Chondrocyte (in vitro differentiated cells): ENCODE data around the gene AKAP13. TPM values are rescaled to one million over a fixed set of nuclear protein-coding genes. Genes with fewer than 3 reads are reported as not detected.

Experiments
- DNase-seq: peaks from one replicate; pipeline ENCODE4 v3.0.0; 2021; ENCODE audit warnings: mixed read lengths, low spot score
- H3K27ac Mint-ChIP-seq: one replicate; pipeline ENCODE4 v1.8.0; 2021; ENCODE audit warnings: mild to moderate bottlenecking, moderate library complexity, mixed read lengths; ENCODE audit not compliant: unreplicated experiment
- H3K27me3 Mint-ChIP-seq: 2 replicates; pipeline ENCODE4 v1.8.0; 2021; ENCODE audit warnings: low read depth, mixed read lengths
- H3K36me3 Mint-ChIP-seq: 2 replicates; pipeline ENCODE4 v1.8.0; 2021; ENCODE audit warnings: low read depth, mixed read lengths
- H3K4me1 Mint-ChIP-seq: 2 replicates; pipeline ENCODE4 v1.8.0; 2021; ENCODE audit warnings: low read depth, mild to moderate bottlenecking, mixed read lengths
- H3K4me3 Mint-ChIP-seq: one replicate; pipeline ENCODE4 v1.8.0; 2021; ENCODE audit warnings: mild to moderate bottlenecking, moderate library complexity, mixed read lengths; ENCODE audit not compliant: unreplicated experiment
- H3K9me3 Mint-ChIP-seq: 2 replicates; pipeline ENCODE4 v1.8.0; 2021; ENCODE audit warnings: low read depth, mixed read lengths
- CTCF ChIP-seq: fragments of 200-600 bp; sonication (generic); IDR thresholded peaks from 2 replicates; pipeline ENCODE4 v1.5.0; 2021; ENCODE audit warnings: antibody characterized with exemption, mild to moderate bottlenecking, moderate library complexity
- total RNA-seq: library from RNA; stranded (reverse); gene quantifications from 3 replicates; pipeline ENCODE4 v1.2.1, GENCODE V29; 2021

Gene AKAP13
- total RNA-seq, 1 donor from 2014 or later = 80.6 TPM

GRCh38 chr15:85455891-85456290, 75.5 kb downstream of the AKAP13 start:
- H3K4me3 Mint-ChIP-seq = no peak overlapping the region
- no peak for TF ChIP-seq CTCF
- H3K9me3 Mint-ChIP-seq = peaks cover 11% of the 10 kb centered on the region
- H3K27ac Mint-ChIP-seq = no peak overlapping the region
- DNase-seq = no peak
- peaks cover 48% of the 10 kb centered on the region for H3K4me1 Mint-ChIP-seq
- peaks cover 5% of the 10 kb centered on the region for H3K36me3 Mint-ChIP-seq
- no peaks in the 10 kb centered on the region for H3K27me3 Mint-ChIP-seq

DNA sequence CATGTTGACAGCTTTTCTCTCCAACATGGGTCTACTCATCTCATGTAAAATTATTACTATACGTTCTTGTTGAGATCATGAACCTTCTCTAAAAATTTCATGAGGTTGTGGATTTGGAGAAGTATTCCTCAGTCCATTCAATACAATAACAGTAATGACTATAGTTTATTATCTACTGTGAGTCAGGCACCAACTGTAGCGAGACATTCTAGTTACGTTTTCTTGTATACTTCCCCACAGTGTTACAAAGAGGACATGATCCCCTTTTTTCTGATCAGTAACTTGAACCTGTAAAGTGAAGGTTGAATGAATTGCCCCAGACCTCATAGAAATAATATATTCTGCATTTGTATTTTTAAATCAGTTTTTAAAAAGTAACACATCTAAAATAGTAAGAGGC, 76.4 kb downstream of the AKAP13 start:
- no peak for DNase-seq
- Mint-ChIP-seq H3K9me3 (peaks cover 3% of the 10 kb centered on the region), H3K4me3 (no peak overlapping the region), H3K27ac (no peak overlapping the region), H3K27me3 (no peaks in the 10 kb centered on the region), H3K4me1 (peaks cover 44% of the 10 kb centered on the region), H3K36me3 (no peaks in the 10 kb centered on the region)
- TF ChIP-seq CTCF = no peak

DNA sequence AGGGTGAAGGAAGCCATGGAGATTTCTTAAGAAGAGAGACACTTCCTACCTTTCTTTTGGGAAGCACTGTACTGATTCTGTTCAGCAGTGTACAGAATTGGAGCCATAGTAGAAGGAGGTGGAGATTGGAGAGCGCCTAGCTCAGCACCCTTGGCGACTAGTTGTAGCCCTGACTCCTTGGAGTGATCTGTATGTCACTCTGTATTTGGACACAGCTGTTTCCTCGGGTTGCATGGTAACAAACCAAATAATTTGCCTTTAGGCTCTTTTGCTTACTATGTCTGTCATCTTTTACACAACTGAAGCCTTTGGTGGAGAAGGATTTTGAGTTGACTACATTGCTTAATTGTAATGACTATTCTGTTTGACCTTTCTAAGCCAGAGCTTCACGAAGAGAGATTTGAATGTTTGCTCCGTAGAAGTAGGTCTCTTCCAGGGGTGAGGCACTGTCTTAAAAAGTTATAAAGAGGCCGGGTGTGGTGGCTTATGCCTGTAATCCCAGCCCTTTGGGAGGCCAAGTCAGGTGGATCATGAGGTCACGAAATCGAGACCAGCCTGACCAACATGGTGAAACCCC, 77.1 kb downstream of the AKAP13 start:
- Mint-ChIP-seq H3K4me1 (peaks cover 39% of the 10 kb centered on the region), H3K27me3 (no peaks in the 10 kb centered on the region), H3K36me3 (no peaks in the 10 kb centered on the region), H3K27ac (no peak overlapping the region), H3K4me3 (no peak overlapping the region), H3K9me3 (no peaks in the 10 kb centered on the region)
- TF ChIP-seq CTCF = no peak
- DNase-seq = no peak

DNA sequence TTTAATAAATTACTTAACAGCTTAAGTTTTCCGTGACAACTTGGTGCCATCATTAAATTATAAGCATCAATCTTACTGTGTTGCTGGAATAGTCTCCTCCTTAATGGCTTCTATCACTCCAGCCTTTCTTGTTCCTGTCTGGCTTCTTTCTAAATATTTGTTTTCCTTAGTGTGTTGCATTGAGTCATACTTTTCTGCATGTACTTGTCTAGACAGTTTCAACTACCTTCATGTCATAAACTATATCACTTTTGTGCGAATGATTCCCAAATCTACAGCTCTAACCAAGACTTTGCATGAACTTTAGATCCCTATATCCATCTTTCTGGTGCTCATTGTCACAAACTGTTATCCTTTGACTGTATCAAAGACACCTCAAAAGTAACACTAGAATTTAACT, 78.4 kb downstream of the AKAP13 start:
- Mint-ChIP-seq H3K27me3 (no peaks in the 10 kb centered on the region), H3K27ac (peak overlapping the region; percentile 3), H3K4me3 (no peak overlapping the region), H3K36me3 (no peaks in the 10 kb centered on the region), H3K9me3 (no peaks in the 10 kb centered on the region), H3K4me1 (peaks cover 48% of the 10 kb centered on the region)
- TF ChIP-seq CTCF = no peak
- DNase-seq = no peak

- no peak for TF ChIP-seq CTCF
- Mint-ChIP-seq H3K4me1 (peaks cover 43% of the 10 kb centered on the region), H3K27ac (no peak overlapping the region)
Measured at GRCh38 chr15:85462029-85462428, 81.6 kb downstream of the AKAP13 start.

More at GRCh38 chr15:85462029-85462428, 81.6 kb downstream of the AKAP13 start:
- H3K36me3 Mint-ChIP-seq = no peaks in the 10 kb centered on the region
- no peaks in the 10 kb centered on the region for H3K9me3 Mint-ChIP-seq
- H3K4me3 Mint-ChIP-seq = no peak overlapping the region
- DNase-seq = no peak
- no peaks in the 10 kb centered on the region for H3K27me3 Mint-ChIP-seq
